GM12873 (cell line): ENCODE results near the gene GALNT7.

Experiments used
- TF ChIP-seq, protein P1 (sequence below): IDR thresholded peaks from 2 replicates; pipeline ENCODE4 v1.5.1; 2012; ENCODE audit warnings: low read depth, mild to moderate bottlenecking, moderate library complexity, low read length, control low read depth; ENCODE audit not compliant: insufficient read depth; ENCODE audit errors: missing control alignments

Gene GALNT7

DNA sequence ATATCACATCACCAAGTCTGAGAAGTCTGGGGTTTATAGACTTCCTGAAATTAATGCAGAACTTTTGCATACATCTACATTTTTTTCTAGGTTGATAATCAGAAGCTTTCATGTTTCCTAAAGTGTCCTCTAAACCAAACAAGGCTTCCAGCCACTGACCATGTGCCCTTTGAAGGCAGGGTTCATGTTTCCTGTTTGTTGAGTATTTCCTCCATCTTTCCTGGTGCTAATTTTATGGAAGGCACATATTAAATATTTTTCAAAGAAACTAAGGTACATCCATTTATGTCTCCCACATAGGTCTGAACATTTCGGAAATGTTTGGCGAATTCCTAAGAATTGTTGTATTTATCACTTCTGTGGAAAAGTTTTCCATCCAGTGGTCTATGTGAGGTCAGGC lies 5.6 kb downstream of the GALNT7 start:
- TF ChIP-seq, protein P1, sequence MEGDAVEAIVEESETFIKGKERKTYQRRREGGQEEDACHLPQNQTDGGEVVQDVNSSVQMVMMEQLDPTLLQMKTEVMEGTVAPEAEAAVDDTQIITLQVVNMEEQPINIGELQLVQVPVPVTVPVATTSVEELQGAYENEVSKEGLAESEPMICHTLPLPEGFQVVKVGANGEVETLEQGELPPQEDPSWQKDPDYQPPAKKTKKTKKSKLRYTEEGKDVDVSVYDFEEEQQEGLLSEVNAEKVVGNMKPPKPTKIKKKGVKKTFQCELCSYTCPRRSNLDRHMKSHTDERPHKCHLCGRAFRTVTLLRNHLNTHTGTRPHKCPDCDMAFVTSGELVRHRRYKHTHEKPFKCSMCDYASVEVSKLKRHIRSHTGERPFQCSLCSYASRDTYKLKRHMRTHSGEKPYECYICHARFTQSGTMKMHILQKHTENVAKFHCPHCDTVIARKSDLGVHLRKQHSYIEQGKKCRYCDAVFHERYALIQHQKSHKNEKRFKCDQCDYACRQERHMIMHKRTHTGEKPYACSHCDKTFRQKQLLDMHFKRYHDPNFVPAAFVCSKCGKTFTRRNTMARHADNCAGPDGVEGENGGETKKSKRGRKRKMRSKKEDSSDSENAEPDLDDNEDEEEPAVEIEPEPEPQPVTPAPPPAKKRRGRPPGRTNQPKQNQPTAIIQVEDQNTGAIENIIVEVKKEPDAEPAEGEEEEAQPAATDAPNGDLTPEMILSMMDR = no peak

DNA sequence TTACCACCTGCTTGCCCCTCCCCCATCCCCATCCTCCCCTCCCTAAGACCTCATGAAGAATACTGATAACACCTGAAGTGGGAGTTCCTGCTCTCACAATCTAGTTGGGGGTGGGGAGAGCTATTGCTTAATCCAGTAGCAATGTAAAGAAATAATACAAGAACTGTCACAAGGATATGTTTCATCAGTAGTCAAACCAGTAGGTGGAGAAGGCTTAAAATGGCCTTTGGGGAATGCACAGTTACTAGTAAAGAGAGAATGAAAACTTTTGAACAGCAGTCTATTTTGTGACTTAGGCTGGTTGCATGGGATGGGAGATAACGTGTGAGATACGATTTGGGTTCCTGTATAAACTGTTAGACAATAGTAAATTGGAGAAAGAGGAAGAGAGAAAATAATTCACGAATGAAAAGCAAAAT lies 6.0 kb downstream of the GALNT7 start:
- TF ChIP-seq, protein P1 = no peak

DNA sequence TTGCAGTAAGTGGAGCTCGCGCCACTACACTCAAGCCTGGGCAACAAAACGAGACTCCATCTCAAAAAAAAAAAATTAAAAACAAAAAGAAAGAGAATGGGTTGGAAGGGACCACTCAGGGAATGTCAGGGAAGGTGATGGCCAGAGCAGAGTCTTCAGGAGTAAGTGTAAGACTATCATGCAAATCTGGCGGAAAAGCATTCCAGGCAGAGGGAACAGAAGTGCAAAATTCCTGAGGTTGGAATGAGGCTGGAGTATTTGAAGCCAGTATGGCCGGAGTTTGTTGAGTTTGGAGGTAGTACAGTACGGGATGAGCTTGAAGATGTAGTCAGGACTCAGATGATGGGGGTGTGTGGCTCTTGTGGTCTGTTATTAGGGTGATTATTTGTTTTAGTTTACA lies 7.4 kb downstream of the GALNT7 start:
- TF ChIP-seq, protein P1 = no peak

DNA sequence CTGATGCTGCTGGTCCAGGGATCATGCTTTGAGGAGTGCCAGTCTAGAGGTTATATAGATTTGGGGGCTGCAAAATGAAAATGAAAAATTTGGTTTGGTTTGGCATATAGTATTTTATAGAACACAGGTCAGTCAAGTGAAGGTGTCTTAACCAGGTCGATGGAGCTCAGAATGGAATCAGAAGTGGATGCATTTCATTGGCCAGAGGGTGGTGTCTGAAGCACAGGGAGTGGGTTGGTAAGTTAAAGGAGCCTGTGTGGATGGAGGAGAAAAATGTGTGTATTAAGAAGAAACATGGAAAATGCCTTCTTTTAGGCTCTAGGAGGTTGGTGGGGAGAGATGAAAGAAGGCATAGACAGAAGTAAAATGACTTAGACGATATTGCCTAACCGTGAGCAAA lies 8.6 kb downstream of the GALNT7 start:
- TF ChIP-seq, protein P1 = no peak

DNA sequence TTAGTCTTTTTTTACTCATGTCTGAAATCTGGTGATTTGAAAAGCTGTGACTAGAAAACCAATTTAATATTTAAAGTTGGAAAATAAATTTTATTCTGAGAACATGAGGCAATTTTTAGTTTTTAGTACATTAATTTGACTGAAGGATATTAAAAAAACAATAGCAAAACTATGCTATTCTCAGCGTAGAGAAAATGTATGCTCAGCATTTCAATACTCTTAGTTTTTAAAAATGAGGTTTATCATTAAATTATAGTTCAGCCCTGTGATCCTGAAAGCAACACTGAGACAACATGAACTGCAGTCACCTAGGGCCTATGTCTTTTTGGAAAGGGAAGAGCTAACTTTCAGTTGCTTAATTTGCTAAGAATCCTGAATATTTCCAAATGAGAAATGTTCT lies 9.5 kb downstream of the GALNT7 start:
- TF ChIP-seq, protein P1 = no peak

DNA sequence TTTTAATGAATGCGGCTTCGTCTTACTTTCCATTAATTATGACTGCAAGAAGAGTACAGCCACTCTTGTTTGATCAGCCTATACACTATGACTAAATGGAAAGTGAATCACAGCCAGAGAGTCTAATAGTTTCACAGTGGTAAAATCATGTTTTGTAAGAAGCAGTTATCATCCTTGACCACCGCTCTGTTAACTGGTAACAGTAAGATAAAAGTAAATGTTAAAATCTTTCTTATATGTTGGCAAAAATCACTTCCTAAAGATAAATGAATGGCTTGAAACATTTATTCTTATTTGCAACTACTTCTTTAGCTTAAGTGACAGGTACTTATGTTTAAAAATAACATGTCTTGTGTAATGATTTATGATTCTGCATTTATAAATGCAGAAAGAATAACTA lies 13.2 kb downstream of the GALNT7 start:
- TF ChIP-seq, protein P1 = no peak

DNA sequence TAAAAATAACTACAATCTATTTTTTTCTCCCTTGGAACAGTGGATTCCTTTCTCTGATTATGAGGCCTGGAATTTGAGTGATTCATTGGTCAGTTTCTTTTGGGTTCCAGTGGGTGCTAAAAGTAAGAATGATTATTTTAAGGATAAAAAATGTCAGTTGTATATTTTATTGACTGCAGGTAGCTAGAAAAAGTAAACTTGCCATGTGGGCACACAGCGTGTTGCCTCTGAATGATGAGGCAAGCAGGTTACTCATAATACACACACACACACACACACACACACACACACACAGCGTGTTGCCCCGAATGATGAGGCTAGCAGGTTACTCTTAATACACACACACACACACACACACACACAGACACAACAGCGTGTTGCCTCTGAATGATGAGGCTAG lies 13.8 kb downstream of the GALNT7 start:
- TF ChIP-seq, protein P1 = no peak
